ENCODE results near the gene GABPB1. TPM values are rescaled to one million over a fixed set of nuclear protein-coding genes. Genes with fewer than 3 reads are reported as not detected.

GABPB1 gene
- total RNA-seq, 1 donor from 2014 or later = 13.3 TPM

DNA sequence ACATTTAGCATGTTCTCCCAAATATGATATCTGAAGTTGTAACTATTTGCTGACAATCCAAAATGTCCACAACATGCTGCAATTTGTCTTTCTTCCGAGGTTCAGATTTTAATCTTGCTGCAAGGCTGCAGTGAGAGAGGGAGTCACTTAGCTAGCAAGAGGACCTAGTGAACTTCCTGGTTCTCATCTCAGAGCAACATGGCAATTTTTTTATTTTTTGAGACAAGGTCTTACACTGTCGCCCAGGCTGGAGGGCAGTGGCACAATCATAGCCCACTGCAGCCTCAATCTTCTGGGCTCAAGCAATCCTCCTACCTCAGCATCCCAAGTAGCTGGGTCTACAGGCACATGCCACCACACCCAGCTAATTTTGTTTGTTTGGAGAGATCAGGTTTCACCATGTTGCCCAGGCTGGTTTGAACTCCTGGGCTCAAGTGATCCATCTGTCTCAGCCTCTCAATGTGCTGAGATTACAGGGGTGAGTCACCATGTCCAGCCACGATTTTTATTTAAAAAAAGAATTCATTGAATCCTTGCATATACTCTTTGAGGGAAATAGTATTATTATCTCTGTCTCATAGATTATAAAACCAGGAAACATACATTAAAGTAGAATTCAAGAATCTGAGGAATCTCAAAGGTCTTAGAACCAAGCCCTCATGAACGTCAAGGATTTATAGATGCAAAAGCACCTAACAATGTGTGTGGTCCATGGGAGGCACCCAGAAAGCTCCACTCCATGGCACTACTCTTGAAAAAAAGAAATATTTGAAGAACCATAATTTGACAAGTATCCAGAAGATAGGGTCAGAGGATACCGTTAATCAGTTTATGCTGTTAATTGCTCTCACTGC, 98.6 kb downstream of the GABPB1 start:
- Histone ChIP-seq H3K4me1 (no peaks in the 10 kb centered on the region), H3K27me3 (no peaks in the 10 kb centered on the region), H3K36me3 (no peaks in the 10 kb centered on the region), H3K9me3 (no peaks in the 10 kb centered on the region), H3K27ac (no peak overlapping the region), H3K4me3 (no peak overlapping the region)
- no peak for DNase-seq (ENCODE audit: extremely low spot score in 2 of 2)
- TF ChIP-seq POLR2A (IDR thresholded peaks at IDR 0.05) (no peak), POLR2AphosphoS5 (IDR thresholded peaks at IDR 0.05; ENCODE audit: insufficient read depth in 1 of 2, low read depth in 1 of 2) (no peak)
- TF ChIP-seq, protein P1, sequence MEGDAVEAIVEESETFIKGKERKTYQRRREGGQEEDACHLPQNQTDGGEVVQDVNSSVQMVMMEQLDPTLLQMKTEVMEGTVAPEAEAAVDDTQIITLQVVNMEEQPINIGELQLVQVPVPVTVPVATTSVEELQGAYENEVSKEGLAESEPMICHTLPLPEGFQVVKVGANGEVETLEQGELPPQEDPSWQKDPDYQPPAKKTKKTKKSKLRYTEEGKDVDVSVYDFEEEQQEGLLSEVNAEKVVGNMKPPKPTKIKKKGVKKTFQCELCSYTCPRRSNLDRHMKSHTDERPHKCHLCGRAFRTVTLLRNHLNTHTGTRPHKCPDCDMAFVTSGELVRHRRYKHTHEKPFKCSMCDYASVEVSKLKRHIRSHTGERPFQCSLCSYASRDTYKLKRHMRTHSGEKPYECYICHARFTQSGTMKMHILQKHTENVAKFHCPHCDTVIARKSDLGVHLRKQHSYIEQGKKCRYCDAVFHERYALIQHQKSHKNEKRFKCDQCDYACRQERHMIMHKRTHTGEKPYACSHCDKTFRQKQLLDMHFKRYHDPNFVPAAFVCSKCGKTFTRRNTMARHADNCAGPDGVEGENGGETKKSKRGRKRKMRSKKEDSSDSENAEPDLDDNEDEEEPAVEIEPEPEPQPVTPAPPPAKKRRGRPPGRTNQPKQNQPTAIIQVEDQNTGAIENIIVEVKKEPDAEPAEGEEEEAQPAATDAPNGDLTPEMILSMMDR (IDR thresholded peaks at IDR 0.05) = no peak
- intact Hi-C loops (cut with DNase I) = no loop called here

DNA sequence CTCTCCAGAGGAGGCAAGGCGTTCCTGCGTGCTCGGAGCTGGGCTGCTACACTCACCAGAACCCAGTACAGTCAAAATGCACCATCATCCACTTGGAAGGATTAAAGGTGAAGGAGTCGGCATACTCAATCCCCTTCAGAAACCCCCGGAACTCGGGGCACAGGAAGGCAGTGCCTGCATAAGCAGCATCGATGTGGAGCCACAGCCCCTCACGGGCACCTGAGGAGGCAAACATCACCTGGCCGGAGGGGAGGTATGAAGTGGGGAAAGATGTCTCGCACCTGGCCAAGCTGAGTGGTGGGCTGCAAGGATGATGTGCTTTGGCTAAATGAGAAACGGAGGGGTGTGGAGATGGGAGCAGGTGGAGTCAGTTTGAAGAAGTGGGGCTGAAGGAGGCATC, 102.4 kb downstream of the GABPB1 start:
- intact Hi-C loops (cut with DNase I) = no loop called here
- H3K27me3 ChIP-seq = no peaks in the 10 kb centered on the region
- no peak overlapping the region for H3K27ac ChIP-seq
- no peaks in the 10 kb centered on the region for H3K36me3 ChIP-seq
- TF ChIP-seq POLR2AphosphoS5 (IDR thresholded peaks at IDR 0.05; ENCODE audit: insufficient read depth in 1 of 2, low read depth in 1 of 2) = no peak
- no peak for TF ChIP-seq POLR2A (IDR thresholded peaks at IDR 0.05)
- TF ChIP-seq, protein P1 (IDR thresholded peaks at IDR 0.05) = no peak
- H3K9me3 ChIP-seq = no peaks in the 10 kb centered on the region
- H3K4me3 ChIP-seq = no peak overlapping the region
- DNase-seq (ENCODE audit: extremely low spot score in 2 of 2) = no peak
- no peaks in the 10 kb centered on the region for H3K4me1 ChIP-seq

DNA sequence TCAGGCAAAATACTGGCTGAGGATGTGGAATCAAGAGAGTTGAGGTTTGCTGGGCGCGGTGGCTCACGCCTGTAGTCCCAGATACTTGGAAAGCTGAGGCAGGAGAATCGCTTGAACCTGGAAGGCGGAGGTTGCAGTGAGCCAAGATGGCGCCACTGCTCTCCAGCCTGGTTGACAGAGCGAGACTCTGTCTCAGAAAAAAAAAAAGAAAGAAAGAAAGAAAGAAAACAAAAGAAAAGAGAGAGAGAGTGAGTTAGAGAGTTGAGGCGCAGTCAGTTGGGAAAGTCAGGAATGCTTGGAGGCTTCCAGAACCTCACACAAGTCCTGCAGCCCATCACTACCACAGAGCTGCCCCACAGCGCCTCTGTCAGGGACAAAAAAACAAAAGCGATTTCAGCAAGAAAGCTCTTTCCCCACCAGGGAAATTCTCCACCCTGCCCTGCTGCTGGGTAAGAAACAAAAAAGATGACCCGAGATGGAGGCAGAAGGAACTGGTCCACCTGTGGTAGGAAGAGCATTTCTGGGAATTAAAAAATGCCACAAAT, 103.3 kb downstream of the GABPB1 start:
- Histone ChIP-seq H3K27ac (no peak overlapping the region), H3K9me3 (no peaks in the 10 kb centered on the region), H3K4me1 (no peaks in the 10 kb centered on the region), H3K4me3 (no peak overlapping the region), H3K36me3 (no peaks in the 10 kb centered on the region), H3K27me3 (no peaks in the 10 kb centered on the region)
- intact Hi-C loops (cut with DNase I) = no loop called here
- TF ChIP-seq POLR2A (IDR thresholded peaks at IDR 0.05) (no peak), POLR2AphosphoS5 (IDR thresholded peaks at IDR 0.05; ENCODE audit: insufficient read depth in 1 of 2, low read depth in 1 of 2) (no peak)
- TF ChIP-seq, protein P1 (IDR thresholded peaks at IDR 0.05) = no peak
- peak in 1 of 2 donors; percentile 8 for DNase-seq (ENCODE audit: extremely low spot score in 2 of 2)

DNA sequence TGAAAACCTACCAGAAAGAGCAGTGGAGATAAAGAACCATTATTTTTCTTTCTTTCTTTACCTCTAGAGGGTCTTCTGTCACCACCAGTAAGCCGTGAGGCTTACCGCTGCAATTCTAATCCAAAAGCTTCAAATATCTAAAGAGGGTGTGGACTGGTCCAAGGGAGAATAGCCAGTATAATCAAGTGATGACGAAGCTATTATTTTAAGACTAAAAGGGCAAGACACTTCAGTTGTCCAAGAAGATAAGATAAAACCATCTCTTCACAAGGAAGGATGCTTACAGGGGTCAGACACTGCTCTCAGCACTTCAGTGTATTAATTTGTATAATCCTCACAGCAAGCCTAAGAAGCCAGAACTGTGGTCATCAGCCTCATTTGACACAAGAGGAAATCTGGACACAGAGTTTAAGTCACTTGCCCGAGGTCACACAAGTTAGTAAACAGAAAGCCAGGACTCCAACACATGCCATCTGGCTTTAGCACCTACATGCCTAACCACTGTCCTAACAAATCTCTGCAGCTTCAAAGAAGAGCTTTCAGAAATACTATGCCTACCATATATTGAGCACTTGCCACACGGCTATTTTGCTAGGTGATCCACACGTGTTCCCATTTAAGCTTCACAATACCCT, 104.1 kb downstream of the GABPB1 start:
- intact Hi-C loops (cut with DNase I) = no loop called here
- no peak overlapping the region for H3K4me3 ChIP-seq
- peak in 1 of 2 donors; percentile 44 for DNase-seq (ENCODE audit: extremely low spot score in 2 of 2)
- H3K9me3 ChIP-seq = no peaks in the 10 kb centered on the region
- H3K36me3 ChIP-seq = no peaks in the 10 kb centered on the region
- no peak overlapping the region for H3K27ac ChIP-seq
- no peaks in the 10 kb centered on the region for H3K4me1 ChIP-seq
- TF ChIP-seq POLR2AphosphoS5 (IDR thresholded peaks at IDR 0.05; ENCODE audit: insufficient read depth in 1 of 2, low read depth in 1 of 2) (no peak), POLR2A (IDR thresholded peaks at IDR 0.05) (no peak)
- TF ChIP-seq, protein P1 (IDR thresholded peaks at IDR 0.05) = no peak
- no peaks in the 10 kb centered on the region for H3K27me3 ChIP-seq
